ENCODE data around the gene GPATCH8.
"Not testable (repeated sequence)": the region's sequence is repeated elsewhere in the genome, so short reads cannot be mapped to it uniquely, and the experiment has no call there.

- TF ChIP-seq POLR2AphosphoS5 (IDR thresholded peaks at IDR 0.05) = not testable (repeated sequence)
- TF ChIP-seq, protein P1, sequence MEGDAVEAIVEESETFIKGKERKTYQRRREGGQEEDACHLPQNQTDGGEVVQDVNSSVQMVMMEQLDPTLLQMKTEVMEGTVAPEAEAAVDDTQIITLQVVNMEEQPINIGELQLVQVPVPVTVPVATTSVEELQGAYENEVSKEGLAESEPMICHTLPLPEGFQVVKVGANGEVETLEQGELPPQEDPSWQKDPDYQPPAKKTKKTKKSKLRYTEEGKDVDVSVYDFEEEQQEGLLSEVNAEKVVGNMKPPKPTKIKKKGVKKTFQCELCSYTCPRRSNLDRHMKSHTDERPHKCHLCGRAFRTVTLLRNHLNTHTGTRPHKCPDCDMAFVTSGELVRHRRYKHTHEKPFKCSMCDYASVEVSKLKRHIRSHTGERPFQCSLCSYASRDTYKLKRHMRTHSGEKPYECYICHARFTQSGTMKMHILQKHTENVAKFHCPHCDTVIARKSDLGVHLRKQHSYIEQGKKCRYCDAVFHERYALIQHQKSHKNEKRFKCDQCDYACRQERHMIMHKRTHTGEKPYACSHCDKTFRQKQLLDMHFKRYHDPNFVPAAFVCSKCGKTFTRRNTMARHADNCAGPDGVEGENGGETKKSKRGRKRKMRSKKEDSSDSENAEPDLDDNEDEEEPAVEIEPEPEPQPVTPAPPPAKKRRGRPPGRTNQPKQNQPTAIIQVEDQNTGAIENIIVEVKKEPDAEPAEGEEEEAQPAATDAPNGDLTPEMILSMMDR (IDR thresholded peaks at IDR 0.05) = not testable (repeated sequence)
Observed at GRCh38 chr17:44365051-44365450, 138.2 kb downstream of the GPATCH8 start.
